ENCODE measurements around the gene MED27.

Gene MED27

DNA sequence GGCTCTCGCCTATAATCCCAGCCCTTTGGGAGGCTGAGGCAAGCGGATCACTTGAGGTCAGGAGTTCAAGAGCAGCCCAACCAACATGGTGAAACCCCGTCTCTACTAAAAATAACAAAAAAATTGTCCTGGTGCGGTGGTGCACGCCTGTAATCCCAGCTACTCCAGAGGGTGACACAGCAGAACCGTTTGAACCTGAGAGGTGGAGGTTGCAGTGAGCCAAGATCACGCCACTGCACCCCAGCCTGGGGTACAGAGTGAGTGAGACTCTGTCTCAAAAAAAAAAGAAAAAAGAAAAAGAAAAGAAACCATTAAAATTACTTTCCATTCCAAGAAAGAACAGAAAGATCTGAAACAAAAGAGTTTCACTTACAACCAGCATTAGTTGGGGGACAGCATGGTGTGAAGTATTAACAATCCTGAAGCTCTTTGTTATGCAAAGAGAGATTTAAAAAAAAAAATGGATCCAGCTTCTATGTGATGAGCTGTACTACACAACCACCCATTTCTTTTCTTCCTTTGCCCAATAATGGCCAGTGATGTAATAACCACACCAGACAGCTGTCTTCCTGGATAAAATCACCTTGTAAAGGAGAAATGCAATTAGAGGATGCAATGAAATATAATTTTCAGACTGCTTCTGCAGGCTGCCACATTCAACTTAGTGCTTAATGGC is 76.9 kb downstream of the MED27 start:
- FAIRE-seq (no peak), DNase-seq (ENCODE audit: extremely low spot score, insufficient read length, low read depth) (no peak)

DNA sequence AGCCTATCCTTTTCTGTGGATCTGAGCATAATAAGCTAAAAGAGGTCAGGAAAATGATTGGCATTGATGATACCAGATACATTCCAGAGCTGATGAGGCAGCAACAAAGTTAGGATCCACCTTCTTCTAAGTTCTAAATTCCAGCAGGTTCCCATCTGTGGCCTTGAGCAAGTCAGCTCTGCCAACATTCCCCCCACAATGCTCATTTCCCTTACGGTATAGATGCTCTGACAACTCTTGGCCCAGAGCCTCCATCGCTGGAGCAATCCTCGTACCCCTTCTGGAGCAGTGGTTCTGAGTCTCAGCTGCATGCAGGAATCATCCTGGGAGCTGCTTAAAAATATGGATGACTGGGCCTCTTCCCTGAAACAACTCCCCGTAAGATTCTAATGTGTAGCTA is 78.1 kb downstream of the MED27 start:
- FAIRE-seq (no peak), DNase-seq (ENCODE audit: extremely low spot score, insufficient read length, low read depth) (no peak)

DNA sequence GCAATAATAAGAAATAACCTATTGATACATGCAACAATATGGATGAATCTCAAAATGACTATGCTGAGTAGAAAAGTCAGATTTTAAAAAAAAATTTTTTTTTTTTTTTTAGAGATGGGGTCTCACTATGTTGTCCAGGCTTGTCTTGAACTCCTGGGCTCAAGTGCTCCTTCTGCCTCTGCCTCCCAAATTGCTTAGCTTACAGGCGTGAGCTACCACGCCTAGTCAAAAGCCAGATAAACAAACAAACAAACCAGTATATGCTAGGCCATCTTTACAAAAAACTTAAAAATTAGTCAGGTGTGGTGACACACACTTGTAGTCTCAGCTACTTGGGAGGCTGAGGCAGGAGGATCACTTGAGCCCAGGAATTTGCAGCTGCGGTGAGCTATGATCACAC is 79.0 kb downstream of the MED27 start:
- DNase-seq (ENCODE audit: extremely low spot score, insufficient read length, low read depth) (no peak), FAIRE-seq (no peak)

DNA sequence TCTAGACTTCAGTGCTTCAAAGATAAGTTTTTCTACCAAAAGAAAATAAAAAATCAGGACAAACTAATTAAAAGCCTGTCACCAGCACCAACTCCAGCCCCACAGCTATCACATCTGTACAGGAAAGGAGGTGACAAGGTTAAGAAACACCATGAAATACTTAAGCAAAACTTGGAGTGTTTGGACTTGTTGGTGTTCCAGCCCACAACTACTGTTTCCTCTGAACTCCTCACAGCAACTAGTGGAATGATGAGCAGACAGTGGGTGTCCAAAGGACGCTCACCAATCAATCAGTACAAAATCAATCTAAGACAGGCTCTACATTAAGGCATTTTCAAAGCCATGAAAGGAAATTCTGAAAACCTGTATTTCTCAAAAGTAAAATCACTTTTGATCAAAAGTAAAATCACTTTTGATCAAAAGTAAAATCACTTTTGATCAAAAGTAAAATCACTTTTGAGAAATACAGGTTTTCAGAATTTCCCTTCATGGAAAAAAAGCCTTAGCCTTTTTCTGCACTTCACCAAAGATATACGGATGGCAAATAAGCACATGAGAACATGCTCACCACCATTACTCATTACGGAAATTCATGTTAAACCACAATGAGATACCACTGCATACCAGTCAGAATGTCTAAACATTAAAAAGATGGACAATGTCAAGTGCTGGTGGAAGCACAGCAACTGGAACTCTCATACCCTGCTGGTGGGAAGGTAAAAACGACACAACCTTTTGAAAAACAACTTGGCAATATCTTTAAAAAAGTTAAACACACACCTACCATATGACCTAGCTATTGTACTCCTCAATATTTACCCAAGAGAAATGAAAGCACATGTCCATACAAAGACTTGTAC is 79.7 kb downstream of the MED27 start:
- DNase-seq (ENCODE audit: extremely low spot score, insufficient read length, low read depth) (no peak), FAIRE-seq (peak; percentile 33)

DNA sequence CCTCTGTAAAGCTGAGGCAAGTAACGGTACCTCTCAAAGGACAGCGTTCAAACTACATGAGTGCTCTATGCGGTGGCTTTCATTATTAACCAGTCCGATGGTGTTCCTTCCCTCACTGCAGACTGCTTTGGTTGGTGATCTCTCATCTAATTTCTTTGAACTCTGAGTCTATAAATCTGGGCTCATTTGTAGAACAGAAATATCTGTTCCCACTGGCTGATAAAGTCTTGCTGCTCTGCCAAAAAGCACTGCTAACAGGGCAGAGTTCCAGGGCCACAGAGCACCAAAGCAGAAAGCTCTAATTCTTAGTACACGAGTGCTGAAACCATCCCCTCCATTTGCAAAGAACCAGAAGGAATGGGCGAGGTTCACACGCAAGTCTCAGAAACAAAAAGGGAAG is 81.9 kb downstream of the MED27 start:
- FAIRE-seq (no peak), DNase-seq (ENCODE audit: extremely low spot score, insufficient read length, low read depth) (no peak)

DNA sequence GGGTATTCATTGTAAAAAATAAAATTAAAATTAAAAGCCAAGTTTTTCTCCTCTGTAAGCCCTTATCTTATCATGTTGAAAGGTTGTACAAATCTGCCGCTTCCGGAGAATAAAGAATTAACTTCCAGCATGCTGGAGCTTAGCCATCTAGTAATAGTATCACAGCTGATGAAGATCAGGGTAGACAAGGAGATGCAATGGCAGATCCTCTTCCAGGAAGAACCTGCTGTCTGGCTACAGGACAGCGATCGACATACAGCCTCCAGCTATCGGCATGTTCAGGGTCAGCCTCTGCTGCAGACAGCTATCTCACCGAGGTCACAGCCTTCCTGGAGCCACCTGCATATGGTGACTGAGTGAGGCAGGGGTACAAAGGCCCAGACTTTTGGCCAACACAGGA is 82.6 kb downstream of the MED27 start:
- no peak for DNase-seq (ENCODE audit: extremely low spot score, insufficient read length, low read depth)
- no peak for FAIRE-seq

DNA sequence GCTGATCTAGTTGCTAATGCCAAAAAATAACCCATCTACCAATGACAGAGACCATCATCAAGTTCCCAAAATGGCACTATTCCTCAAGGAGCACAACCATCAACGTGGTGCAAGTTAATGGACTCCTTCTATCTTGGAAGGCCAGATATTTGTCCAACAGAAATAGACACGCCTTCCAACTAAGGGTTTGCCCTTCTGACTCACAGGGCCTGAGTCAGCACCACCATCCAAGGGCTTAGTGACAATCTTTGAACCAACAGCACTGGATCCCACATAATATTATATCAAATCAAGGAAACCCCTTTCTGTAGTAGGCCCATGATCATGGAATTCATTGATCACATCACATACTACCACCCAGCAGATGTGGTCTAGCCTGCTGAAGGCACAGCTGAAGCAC is 84.3 kb downstream of the MED27 start:
- no peak for DNase-seq (ENCODE audit: extremely low spot score, insufficient read length, low read depth)
- no peak for FAIRE-seq

DNA sequence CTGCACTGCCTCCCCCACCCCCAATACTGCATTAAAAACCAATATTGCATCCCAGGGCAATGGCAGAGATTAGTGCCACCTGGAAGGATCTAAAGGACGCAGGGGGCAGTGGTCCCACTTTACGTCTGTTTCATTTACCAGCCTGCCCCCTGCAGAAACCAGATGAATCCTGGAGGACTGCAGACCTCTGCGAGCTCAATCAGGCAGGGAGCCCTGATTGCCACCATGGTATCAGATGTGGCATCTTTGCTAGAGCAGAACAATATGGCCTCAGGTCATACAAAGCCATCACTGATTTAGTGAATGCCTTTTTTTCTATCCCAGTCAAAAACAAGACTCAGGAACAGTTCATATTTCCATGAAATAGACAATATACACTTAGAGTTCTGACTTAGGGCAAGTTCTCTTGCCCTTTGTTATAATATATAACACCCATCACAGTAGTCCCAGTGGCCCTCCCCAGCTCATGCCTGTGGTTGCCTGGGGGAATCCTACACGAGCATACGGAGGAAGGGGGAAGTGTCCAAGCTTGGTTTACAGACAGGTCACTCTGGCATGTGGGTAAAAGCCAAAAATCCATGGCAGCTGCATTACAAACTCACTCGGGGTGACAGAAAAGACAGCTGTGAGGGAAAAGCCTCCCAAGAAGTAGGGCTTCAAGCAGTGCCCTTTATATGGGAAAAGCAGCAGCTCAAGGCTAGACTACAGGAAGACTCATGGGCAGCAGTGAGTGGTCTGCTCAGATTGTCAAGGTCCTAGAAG is 85.1 kb downstream of the MED27 start:
- DNase-seq (ENCODE audit: extremely low spot score, insufficient read length, low read depth): no peak
- FAIRE-seq: no peak

DNA sequence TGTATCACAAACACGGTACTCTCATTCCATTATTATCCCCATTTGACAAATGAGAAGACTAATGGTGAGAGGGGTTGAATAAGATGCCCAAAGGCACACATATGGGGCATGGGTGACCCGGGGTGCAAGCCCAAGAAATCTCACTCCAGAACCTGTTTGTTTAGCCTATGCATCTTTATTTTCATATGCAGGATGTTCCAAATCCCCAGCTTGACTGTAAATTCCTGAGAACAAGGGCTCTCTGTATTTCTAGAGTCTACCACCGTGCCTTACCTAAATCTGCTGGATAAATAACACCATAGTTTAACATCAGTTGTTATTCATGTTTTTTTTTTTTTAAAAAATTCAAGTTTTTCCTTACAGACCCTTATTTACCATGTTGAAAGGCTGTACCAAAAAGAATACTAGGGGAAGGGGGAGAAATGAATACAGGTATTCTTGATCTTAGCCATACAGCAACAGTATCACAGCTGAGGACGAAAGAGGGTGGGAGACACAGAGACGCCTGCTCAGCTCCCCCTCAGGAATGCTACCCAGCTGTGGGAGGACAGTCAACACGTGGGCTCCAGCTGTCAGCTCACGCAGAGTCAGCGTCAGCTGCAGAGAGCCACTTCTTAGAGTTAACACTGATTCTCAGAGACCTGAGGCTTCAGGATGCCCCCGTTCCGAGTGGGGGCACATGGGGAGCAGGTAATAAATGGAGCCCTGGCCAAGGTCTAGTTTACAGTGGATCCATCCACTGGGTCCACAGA is 86.6 kb downstream of the MED27 start:
- FAIRE-seq (no peak), DNase-seq (ENCODE audit: extremely low spot score, insufficient read length, low read depth) (no peak)

DNA sequence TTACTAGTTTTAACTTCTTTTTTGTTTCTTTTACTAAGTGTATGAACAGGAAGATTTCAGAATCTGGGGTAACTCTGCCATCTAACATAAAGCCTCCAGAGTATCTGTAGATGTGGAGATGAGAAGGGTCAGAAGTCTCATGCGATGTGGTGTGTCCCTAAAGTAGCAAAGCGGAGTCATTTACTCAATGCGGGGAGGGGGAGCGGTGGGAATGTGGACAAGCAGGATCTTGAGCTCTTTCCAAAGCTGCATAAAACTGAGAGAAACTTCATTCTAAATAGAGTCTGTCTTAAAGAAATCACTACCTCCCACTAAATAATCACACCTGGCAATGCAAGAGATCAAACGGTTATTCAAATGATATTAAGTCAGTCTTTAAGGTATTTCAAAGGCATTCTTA is 92.4 kb downstream of the MED27 start:
- no peak for FAIRE-seq
- no peak for DNase-seq (ENCODE audit: extremely low spot score, insufficient read length, low read depth)

DNA sequence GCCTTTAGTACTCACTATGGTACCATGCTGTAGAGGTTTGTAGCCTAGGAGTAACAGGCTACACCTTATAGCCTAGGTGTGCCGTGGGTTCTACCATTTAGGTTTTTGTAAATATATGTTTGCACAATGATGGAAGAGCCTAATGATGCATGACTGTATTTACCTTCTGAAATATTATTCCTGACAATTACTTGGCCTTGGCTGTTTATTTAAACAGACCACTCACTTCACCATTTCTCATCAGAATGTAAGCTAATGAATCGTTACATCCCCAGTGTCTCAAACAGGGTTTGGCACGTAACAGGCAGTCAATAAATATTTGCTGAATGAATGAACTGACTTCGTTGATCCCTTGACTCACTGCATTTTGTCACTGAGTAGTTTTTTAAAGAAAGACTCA is 93.1 kb downstream of the MED27 start:
- no peak for DNase-seq (ENCODE audit: extremely low spot score, insufficient read length, low read depth)
- no peak for FAIRE-seq

DNA sequence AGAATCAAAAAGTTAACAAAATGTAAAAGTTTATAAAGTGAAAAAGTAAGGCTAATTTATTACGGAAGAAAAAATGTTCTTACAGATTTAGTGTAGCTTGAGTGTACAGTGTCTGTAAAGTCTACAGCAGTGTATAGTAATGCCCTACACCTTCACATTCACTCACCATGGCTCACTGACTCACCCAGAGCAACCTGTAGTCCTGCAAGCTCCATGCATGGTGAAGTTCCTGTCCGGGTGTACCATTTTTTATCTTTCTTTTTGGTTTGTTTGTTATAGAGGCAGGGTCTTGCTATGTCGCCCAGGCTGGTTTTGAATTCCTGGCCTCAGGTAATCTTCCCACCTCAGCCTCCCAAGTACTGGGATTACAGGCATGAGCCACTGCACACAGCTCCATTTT is 93.6 kb downstream of the MED27 start:
- no peak for FAIRE-seq
- DNase-seq (ENCODE audit: extremely low spot score, insufficient read length, low read depth): no peak

DNA sequence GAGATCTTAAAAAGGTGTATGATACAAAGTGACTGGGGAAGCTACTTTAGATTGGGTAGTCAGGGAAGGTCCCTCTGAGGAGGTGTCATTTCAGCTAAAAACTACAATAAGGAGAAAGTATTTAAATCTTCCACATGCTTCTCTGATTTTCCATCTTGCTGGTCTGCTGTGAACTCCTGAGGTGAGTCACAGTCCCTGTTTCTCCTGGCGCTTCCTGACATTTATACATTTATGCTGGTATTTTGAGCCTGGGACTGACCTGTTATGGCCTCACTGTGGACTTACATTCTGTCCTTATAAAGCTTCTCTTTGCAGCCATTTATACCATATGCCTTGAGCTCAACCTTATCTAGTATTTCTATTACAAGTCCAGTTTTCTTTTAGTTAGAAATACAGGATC is 95.1 kb downstream of the MED27 start:
- DNase-seq (ENCODE audit: extremely low spot score, insufficient read length, low read depth) (no peak), FAIRE-seq (no peak)

DNA sequence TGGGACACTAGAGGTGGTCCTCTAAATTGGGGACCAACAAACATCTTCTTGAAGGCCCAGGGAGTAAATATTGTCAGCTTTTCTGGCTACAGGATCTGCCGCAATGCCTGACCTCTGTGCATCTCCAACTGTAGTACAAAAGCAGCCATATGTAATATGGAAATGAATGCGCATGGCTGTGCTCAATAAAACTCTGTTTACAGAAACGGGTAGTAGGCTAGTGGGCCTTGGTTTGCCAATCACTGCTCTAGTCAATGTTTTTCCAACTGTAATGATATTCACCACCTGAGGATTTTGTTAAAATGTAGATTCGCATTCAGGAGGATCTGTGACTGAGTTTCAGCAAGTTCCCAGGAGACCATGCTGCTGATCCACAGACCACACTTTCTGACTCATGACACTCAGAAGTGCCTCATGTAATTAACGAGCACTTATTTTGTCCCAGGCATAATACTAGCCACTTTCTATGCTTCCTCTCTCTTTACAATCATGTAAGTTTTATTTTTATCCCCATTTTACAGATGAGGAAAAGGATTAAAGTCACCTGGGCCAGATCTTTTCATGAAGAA is 96.9 kb downstream of the MED27 start:
- DNase-seq (ENCODE audit: extremely low spot score, insufficient read length, low read depth) (no peak), FAIRE-seq (peak; percentile 73)

DNA sequence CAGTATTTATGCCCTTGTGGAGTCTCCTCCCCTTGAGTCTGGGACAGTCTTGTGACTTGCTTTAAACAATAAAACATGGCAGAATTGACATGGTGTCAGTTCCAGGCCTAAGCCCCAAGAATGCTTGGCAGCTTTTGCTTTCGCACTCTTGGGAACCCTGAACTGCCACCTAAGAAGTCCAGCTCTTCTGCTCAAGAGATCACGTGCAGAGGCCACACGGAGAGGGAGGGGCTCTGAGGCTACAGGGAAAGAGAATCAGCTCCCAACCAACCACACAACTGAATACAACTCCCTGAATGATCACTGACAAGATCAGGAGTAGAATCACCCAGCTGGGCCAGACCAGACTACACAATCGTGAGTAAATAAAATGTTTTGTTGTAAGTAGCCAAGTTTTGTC is 97.6 kb downstream of the MED27 start:
- FAIRE-seq (no peak), DNase-seq (ENCODE audit: extremely low spot score, insufficient read length, low read depth) (no peak)

DNA sequence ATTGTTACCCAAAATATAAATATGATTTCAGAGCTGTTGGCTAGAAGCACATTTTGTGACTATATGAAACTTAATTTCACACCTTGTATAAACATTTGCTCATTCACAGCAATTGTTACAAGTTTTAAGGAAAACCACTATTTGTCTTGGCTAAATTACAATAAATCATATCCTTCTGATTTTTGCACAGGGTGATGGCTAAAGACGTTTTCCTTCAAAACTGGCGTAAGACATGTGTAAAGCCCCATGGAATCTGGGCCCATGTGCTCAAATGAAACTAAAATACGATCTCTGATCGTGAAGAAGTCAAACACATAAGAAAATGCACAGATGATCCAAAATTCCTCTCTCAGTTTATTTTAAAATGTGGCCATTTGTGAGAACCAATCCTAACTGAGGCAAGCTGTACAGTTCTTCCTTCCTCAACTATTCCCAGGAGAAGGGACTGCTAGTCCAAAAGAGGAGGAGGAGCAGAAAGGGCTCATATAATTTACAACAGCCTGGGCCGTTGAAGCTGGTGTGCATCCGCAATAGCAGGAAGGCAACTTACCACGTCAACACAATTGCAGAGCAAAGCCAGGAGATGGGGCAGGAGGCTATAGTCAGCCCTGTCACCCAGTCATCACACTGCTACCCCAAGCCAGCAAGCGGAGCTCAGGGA is 98.4 kb downstream of the MED27 start:
- DNase-seq (ENCODE audit: extremely low spot score, insufficient read length, low read depth) (no peak), FAIRE-seq (no peak)

DNA sequence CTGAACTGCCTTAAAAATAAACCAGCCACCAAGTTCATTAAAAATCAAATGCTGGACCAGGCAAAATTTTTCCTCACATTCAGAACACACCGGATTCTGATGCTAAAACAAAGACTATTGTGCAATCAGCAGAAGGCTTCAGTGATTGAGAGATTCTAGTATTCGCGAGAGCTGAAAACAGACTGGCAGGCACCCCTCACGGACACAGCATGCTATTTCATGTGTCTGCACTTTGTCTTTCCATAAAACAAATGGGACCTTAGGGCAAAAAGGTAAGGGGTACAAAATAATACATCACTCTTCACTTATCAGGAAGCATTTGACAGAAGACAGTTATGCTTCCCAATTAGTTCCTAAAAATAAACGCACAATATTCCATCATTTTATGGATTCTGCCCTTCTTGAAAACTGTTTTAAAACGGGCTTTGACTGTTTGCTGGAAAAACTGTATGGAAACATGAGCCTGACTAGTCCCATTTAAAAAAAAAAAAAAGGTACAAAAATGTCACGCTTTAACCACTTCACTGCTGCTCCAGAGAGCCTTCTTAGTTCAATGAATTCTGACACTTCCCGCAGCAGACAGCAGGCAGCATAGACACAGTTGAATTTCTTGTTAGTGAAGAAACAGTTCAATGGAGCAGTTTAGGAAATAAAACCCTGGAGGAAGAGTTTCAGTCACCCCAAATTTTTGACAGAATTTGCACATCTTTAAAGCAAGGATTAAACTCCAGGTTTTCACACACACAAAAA is 99.2 kb downstream of the MED27 start:
- FAIRE-seq (no peak), DNase-seq (ENCODE audit: extremely low spot score, insufficient read length, low read depth) (no peak)

DNA sequence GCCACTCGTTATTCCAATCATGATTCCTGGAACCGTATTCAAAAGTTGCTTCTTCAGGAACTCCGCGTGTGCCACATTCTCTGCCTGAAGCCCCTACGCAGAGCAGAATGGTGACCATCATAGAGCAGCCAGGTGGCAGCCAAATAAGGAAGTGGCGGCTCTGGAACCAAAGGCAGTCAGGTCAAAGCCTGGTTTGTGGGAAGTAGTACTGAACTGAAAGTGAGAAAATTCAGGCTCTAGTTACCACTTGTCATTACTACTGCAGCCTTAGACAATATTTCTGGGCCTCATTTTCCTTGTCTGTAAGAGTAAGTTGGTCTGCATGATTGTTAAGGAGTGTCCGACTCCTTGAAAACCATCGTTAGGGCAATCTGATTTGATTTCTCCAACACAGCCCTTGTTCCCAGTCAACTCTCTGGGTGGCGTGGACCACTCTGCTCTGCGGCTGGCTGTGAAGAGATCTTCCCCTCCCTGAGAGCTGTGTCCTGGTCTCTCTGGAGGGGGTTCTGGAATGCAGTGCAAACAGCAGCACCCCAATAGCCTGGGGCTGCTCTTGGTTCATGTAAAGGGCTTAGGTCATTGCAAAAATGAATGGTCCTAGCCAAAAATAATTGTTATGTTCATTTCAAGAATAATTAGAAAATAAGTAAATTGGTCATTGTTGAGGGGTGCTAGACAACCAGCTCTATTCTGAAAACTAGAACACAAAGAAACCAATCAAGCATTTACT is 102.4 kb downstream of the MED27 start:
- peak; percentile 36 for FAIRE-seq
- no peak for DNase-seq (ENCODE audit: extremely low spot score, insufficient read length, low read depth)
